NB4 (cell line): ENCODE data around the gene HSD17B12.

Experiments used
- CTCF ChIP-seq: IDR thresholded peaks from one replicate; pipeline ENCODE4 v1.5.1; 2012; ENCODE audit warnings: low read depth, low read length
- POLR2A ChIP-seq: IDR thresholded peaks from 2 replicates; pipeline ENCODE4 v1.6.1; 2011; ENCODE audit warnings: mild to moderate bottlenecking; ENCODE audit not compliant: insufficient read length; ENCODE audit errors: extremely low read depth

- no peak for TF ChIP-seq CTCF
- TF ChIP-seq POLR2A: no peak
Observed at GRCh38 chr11:43788421-43788820, 107.9 kb downstream of the HSD17B12 start.
